HepG2 (cell line): ENCODE measurements around the gene COPE. TPM values are rescaled to one million over a fixed set of nuclear protein-coding genes. Genes with fewer than 3 reads are reported as not detected.

Source experiments
- ATAC-seq: fragments of 200-7000 bp; cut with Tn5 transposase; 3 replicates; pipeline ENCODE4 v1.9.1; 2020; ENCODE audit warnings: mild to moderate bottlenecking, moderate library complexity
- BruUV-seq: library from RNA; stranded (reverse); fragments of 400-500 nt; replicated peaks from 2 replicates; lab custom pipeline; 2021; lab: Mats Ljungman, UMichigan
- CTCF ChIA-PET: fragments of 300-600 bp; formaldehyde crosslinking; extraction: SDS; loops from one replicate; lab custom pipeline; 2021; ENCODE audit warnings: low total read pairs, inconsistent platforms, low intra/inter-chr PET ratio; lab: Yijun Ruan, JAX
- POLR2A ChIA-PET: fragments of 350-600 bp; sonication (Branson Sonifier 250); formaldehyde crosslinking; loops from one replicate; lab custom pipeline; 2020; ENCODE audit warnings: antibody characterized with exemption, inconsistent platforms; lab: Yijun Ruan, JAX
- DNase-seq: peaks from one replicate; pipeline ENCODE4 v3.0.0-alpha.2; 2015; ENCODE audit warnings: low spot score
- FAIRE-seq: peaks from 3 replicates; lab custom pipeline; 2011; peaks lifted over from hg19 to GRCh38; lab: Jason Lieb, UNC
- H2AFZ ChIP-seq: one replicate; pipeline ENCODE4 v1.6.1; 2011; ENCODE audit warnings: low read length, inconsistent platforms
- H3K27ac ChIP-seq: fragments of 300-600 bp; 3 replicates; pipeline ENCODE4 v1.8.0; 2011; ENCODE audit warnings: mixed run types, mild to moderate bottlenecking, mixed read lengths, low read length, inconsistent platforms; ENCODE audit not compliant: insufficient read depth; ENCODE audit errors: extremely low read length
- H3K27me3 ChIP-seq, 2 experiments: fragments of 200-600 bp in 1 of 2; 2 replicates in 1 of 2; 3 replicates in 1 of 2; pipeline versions ENCODE4 v1.6.0 to v1.8.0; 2011; ENCODE audit warnings: low read length in 2 of 2, mild to moderate bottlenecking in 2 of 2, moderate library complexity in 2 of 2, inconsistent platforms in 1 of 2; ENCODE audit not compliant: insufficient read depth in 2 of 2, control insufficient read depth in 1 of 2
- H3K36me3 ChIP-seq, 2 experiments: fragments of 200-600 bp in 1 of 2; replicated peaks in 1 of 2; 2 replicates in 1 of 2; 3 replicates in 1 of 2; pipeline versions ENCODE4 v1.5.1 to v1.8.0; 2011; ENCODE audit warnings: low read length in 2 of 2, inconsistent platforms in 1 of 2; ENCODE audit not compliant: insufficient read depth in 2 of 2, control insufficient read depth in 1 of 2
- H3K4me1 ChIP-seq: 2 replicates; pipeline ENCODE4 v1.5.1; 2012; ENCODE audit warnings: low read length, inconsistent platforms; ENCODE audit not compliant: insufficient read depth
- H3K4me2 ChIP-seq: 2 replicates; pipeline ENCODE4 v1.6.0; 2011; ENCODE audit warnings: low read depth, low read length, inconsistent platforms
- H3K4me3 ChIP-seq, 3 experiments: fragments of 200-600 bp in 1 of 3; sonication (generic), shearing (Covaris generic) in 1 of 3; replicated peaks in 1 of 3; 2 replicates each; pipeline ENCODE4 v1.5.1; 2011 to 2016; ENCODE audit warnings: low read length in 3 of 3, inconsistent platforms in 2 of 3, low read depth in 2 of 3, mild to moderate bottlenecking in 2 of 3, control low read depth in 1 of 3, mixed read lengths in 1 of 3; ENCODE audit not compliant: insufficient read depth in 1 of 3
- H3K79me2 ChIP-seq: one replicate; pipeline ENCODE4 v1.6.1; 2011; ENCODE audit warnings: low read length, inconsistent platforms; ENCODE audit not compliant: insufficient read depth
- H3K9ac ChIP-seq: 2 replicates; pipeline ENCODE4 v1.6.0; 2011; ENCODE audit warnings: mild to moderate bottlenecking, low read depth, low read length, inconsistent platforms; ENCODE audit not compliant: insufficient read depth
- H3K9me3 ChIP-seq: 2 replicates; pipeline ENCODE4 v1.5.1; 2012; ENCODE audit warnings: mild to moderate bottlenecking, low read length
- H4K20me1 ChIP-seq: 2 replicates; pipeline ENCODE4 v1.6.0; 2011; ENCODE audit warnings: inconsistent platforms, mild to moderate bottlenecking, low read length, moderate library complexity; ENCODE audit not compliant: insufficient read depth
- DMAP1 ChIP-seq: IDR thresholded peaks from 2 replicates; pipeline ENCODE4 v1.6.1; 2016
- HDAC6 ChIP-seq: fragments of 200-600 bp; sonication (generic); IDR thresholded peaks from 2 replicates; pipeline ENCODE4 v1.7.0; 2017; ENCODE audit warnings: mild to moderate bottlenecking, antibody characterized with exemption, low read length, low read depth
- LCORL ChIP-seq, 2 experiments: fragments of 450-650 bp in 1 of 2; sonication (generic) in 1 of 2; formaldehyde crosslinking in 1 of 2; IDR thresholded peaks; 2 replicates each; pipeline versions ENCODE4 v1.5.0 to v1.6.1; 2017 to 2020; ENCODE audit warnings: antibody characterized with exemption in 1 of 2, missing genetic modification reagents in 1 of 2
- TBP ChIP-seq: sonication (generic); formaldehyde crosslinking; IDR thresholded peaks from 2 replicates; pipeline ENCODE4 v1.5.0; 2020; ENCODE audit warnings: missing genetic modification reagents
- WGBS: methylation state at CpG from one replicate; pipeline ENCODE4 v1.1.6; 2017; ENCODE audit warnings: low lambda C conversion rate; 5-methylcytosine and 5-hydroxymethylcytosine counted together
- in situ Hi-C: cut with HindIII; loops from 2 replicates; pipeline ENCODE4 v1.10.0; 2017; ENCODE audit warnings: low pct_unique_long_range_greater_than_20kb; ENCODE audit not compliant: extremely low pct_ligation_motif_present
- intact Hi-C: fragments of 100-400 bp; cut with micrococcal nuclease; formaldehyde crosslinking; loops from one replicate; pipeline ENCODE4 v1.10.0; 2022; ENCODE audit not compliant: unreplicated experiment
- polyA plus RNA-seq, 8 experiments: library from polyadenylated mRNA; depleted of rRNA in 3 of 8; stranded (reverse) in 7 of 8; unstranded in 1 of 8; fragments of >200 nt; fragmentation: Illumina TruSeq in 4 of 8; extraction: Trizol in 4 of 8; gene quantifications; 2 replicates each; pipeline versions ENCODE4 v1.2.1 to v1.2.3, GENCODE V29; 2011 to 2016; ENCODE audit warnings: low read depth in 4 of 8, missing spikeins in 1 of 8, mixed read lengths in 1 of 8; ENCODE audit not compliant: insufficient read depth in 1 of 8
- total RNA-seq, 5 experiments: library from RNA; depleted of rRNA; stranded (reverse); fragments of >200 nt; fragmentation: Illumina TruSeq; extraction: Trizol; gene quantifications; 2 replicates each; pipeline ENCODE4 v1.2.3, GENCODE V29; 2016; ENCODE audit warnings: low read depth in 1 of 5
- TF ChIP-seq, protein P1 (sequence below): sonication (generic); formaldehyde crosslinking; IDR thresholded peaks from 2 replicates; pipeline ENCODE4 v1.4.0; 2020; ENCODE audit warnings: missing genetic modification reagents

Gene COPE
- total and polyA plus RNA-seq, 2 of the 13 experiments (the other 11 are each of a cell fraction or from before 2014, with no cell fraction given), result 189 to 205 TPM

DNA sequence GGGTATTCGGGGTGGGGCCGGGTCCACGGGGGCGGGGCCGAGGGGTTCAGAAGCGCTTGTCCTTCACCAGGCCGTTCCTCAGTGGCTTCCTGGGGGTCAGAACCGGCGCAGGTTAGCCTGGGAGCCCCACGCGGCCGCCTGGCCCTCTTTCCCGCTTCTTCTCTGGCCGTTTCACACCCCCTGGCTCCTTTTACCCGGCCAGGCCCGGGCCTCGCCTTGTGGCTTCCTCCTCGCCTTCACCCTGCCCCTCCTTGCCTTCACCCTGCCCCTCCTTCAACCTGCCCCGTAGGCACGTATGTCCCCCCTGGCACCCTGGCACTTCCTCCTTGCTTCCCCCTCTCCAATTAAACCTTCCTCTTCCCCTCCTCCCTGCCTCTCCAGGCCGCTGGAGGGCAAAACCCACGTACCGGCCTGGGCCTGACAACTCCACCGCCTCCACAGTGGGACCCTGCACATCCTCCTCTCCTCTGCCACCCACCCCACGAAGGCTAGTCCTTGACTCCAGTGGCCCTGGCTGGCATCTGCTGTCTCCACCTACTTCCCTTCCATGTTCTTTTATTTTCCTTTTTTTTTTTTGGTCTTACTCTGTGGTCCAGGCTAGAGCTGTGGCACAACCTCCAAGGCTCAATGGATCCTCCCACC lies 48.5 kb downstream of the COPE start:
- BruUV-seq, result no TSS peak
- FAIRE-seq (no peak), ATAC-seq (no peak), DNase-seq (no peak)
- CTCF ChIA-PET, result no interaction called here
- POLR2A ChIA-PET, result no interaction called here
- Histone ChIP-seq H3K4me1 (peaks cover 31% of the 10 kb centered on the region), H3K27me3 (no peaks in the 10 kb centered on the region), H4K20me1 (no peaks in the 10 kb centered on the region), H3K9ac (no peak overlapping the region), H3K4me3 (no peak overlapping the region), H3K9me3 (no peaks in the 10 kb centered on the region), H2AFZ (no peak overlapping the region), H3K4me2 (no peak overlapping the region), H3K36me3 (peaks cover 8 to 24% of the 10 kb centered on the region in 2 experiments; a peak in 4 of 5 replicates), H3K27ac (no peak overlapping the region), H3K79me2 (no peaks in the 10 kb centered on the region)
- TF ChIP-seq TBP (no peak), HDAC6 (no peak), LCORL (IDR thresholded peaks at IDR 0.05) (no peak), LCORL (CRISPR knock-in tag; IDR thresholded peaks at IDR 0.05) (no peak), DMAP1 (CRISPR knock-in tag) (no peak)
- TF ChIP-seq, protein P1, sequence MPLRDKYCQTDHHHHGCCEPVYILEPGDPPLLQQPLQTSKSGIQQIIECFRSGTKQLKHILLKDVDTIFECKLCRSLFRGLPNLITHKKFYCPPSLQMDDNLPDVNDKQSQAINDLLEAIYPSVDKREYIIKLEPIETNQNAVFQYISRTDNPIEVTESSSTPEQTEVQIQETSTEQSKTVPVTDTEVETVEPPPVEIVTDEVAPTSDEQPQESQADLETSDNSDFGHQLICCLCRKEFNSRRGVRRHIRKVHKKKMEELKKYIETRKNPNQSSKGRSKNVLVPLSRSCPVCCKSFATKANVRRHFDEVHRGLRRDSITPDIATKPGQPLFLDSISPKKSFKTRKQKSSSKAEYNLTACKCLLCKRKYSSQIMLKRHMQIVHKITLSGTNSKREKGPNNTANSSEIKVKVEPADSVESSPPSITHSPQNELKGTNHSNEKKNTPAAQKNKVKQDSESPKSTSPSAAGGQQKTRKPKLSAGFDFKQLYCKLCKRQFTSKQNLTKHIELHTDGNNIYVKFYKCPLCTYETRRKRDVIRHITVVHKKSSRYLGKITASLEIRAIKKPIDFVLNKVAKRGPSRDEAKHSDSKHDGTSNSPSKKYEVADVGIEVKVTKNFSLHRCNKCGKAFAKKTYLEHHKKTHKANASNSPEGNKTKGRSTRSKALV (CRISPR knock-in tag), result no peak
- in situ Hi-C loops (no loop called here), intact Hi-C loops (no loop called here)
- 90% methylated on average over 25 of the region's 25 CpGs for WGBS
